Right atrium auricular region (tissue), 2 donors: ENCODE measurements around the gene PLA2G2C. TPM values are rescaled to one million over a fixed set of nuclear protein-coding genes. Genes with fewer than 3 reads are reported as not detected.

Experiments
- DNase-seq: peaks from one replicate; pipeline ENCODE4 v3.0.0-alpha.2; 2019; ENCODE audit warnings: low spot score
- H3K27ac ChIP-seq, 2 donors: fragments of 200-600 bp; sonication (generic); 1 replicate in 1 of 2; 2 replicates in 1 of 2; pipeline ENCODE4 v1.5.1; 2016 to 2019
- H3K27me3 ChIP-seq, 2 donors: fragments of 200-600 bp; sonication (generic); one replicate each; pipeline versions ENCODE4 v1.5.1 to v1.6.0; 2017 to 2019
- H3K36me3 ChIP-seq: fragments of 200-600 bp; sonication (generic); one replicate; pipeline ENCODE4 v1.5.1; 2016
- H3K4me1 ChIP-seq, 2 donors: fragments of 200-600 bp; sonication (generic); one replicate each; pipeline versions ENCODE4 v1.5.1 to v1.6.0; 2017 to 2019
- H3K4me3 ChIP-seq, 2 donors: fragments of 200-600 bp; sonication (generic); 1 replicate in 1 of 2; 2 replicates in 1 of 2; pipeline ENCODE4 v1.5.1; 2017 to 2019; ENCODE audit warnings: mild to moderate bottlenecking in 1 of 2, moderate library complexity in 1 of 2
- H3K9me3 ChIP-seq, 2 donors: fragments of 200-600 bp; sonication (generic); one replicate each; pipeline ENCODE4 v1.5.1; 2019
- total RNA-seq, 2 donors: library from RNA; depleted of rRNA; stranded (reverse); fragments of >200 nt; gene quantifications; one replicate each; pipeline ENCODE4 v1.1.0, GENCODE V29; 2016
- TF ChIP-seq, protein P1 (sequence below), 2 donors: fragments of 200-600 bp; sonication (generic); IDR thresholded peaks; one replicate each; pipeline ENCODE4 v1.5.1; 2019; ENCODE audit warnings: antibody characterized with exemption in 2 of 2

The PLA2G2C gene
- total RNA-seq, 2 donors from 2014 or later = not detected

DNA sequence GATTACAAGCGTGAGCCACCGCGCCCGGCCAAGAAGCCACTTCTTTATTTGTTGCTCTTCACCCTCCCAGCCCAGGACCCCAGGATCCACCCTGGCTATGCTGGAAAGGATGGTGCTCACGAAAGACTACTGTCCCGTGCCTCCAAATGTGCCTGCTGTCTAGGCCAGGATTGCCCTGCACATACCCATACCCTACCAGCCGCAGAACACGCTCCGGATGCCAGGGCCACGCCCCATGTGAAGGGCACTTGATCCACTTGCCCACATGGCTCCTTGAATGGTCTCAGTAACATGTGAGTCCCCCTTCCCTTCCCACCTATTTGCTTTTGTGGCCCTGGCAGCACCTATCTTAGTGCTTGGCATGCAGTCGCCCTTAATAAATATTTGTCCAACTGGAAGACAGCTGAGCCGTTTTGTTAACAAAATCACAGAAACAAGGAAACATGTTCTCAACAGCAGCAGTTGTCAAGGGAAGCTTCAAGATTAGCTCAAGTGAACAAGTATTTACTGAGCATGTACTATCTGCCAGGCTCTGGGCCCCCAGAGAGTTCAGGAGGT lies 14.2 kb downstream of the PLA2G2C start:
- Histone ChIP-seq H3K27ac (no peak overlapping the region), H3K4me3 (no peak overlapping the region), H3K9me3 (no peaks in the 10 kb centered on the region), H3K4me1 (no peaks in the 10 kb centered on the region), H3K27me3 (no peaks in the 10 kb centered on the region), H3K36me3 (no peaks in the 10 kb centered on the region)
- TF ChIP-seq, protein P1, sequence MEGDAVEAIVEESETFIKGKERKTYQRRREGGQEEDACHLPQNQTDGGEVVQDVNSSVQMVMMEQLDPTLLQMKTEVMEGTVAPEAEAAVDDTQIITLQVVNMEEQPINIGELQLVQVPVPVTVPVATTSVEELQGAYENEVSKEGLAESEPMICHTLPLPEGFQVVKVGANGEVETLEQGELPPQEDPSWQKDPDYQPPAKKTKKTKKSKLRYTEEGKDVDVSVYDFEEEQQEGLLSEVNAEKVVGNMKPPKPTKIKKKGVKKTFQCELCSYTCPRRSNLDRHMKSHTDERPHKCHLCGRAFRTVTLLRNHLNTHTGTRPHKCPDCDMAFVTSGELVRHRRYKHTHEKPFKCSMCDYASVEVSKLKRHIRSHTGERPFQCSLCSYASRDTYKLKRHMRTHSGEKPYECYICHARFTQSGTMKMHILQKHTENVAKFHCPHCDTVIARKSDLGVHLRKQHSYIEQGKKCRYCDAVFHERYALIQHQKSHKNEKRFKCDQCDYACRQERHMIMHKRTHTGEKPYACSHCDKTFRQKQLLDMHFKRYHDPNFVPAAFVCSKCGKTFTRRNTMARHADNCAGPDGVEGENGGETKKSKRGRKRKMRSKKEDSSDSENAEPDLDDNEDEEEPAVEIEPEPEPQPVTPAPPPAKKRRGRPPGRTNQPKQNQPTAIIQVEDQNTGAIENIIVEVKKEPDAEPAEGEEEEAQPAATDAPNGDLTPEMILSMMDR (IDR thresholded peaks at IDR 0.05) = no peak
- no peak for DNase-seq

DNA sequence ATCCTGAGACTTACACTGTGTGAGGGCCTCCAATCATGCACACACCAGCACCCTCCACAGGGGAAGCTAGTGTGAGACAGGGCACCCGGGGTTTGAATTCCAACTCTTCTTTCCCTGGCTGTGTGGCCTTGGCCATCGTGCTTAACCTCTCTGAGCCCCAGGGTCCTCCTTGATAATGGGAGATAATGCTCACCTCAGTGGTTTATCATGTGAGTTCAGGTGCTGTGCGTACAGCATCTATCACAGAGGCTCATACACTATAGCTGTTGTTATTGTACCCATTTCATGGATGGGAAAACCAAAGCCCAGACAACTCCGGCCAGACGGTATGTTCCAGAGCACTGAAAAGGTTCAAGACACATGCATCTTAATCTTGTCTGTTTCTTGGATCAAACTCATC lies 16.4 kb downstream of the PLA2G2C start:
- Histone ChIP-seq H3K4me3 (no peak overlapping the region), H3K4me1 (peaks cover 0 to 15% of the 10 kb centered on the region in 2 donors), H3K27me3 (no peaks in the 10 kb centered on the region), H3K36me3 (no peaks in the 10 kb centered on the region), H3K9me3 (no peaks in the 10 kb centered on the region), H3K27ac (no peak overlapping the region)
- no peak for DNase-seq
- TF ChIP-seq, protein P1 (IDR thresholded peaks at IDR 0.05) = no peak

- H3K27me3 ChIP-seq = no peaks in the 10 kb centered on the region
- no peak overlapping the region for H3K4me3 ChIP-seq
- TF ChIP-seq, protein P1 (IDR thresholded peaks at IDR 0.05) = no peak
- H3K4me1 ChIP-seq = peaks cover 0 to 25% of the 10 kb centered on the region in 2 donors
- H3K27ac ChIP-seq = no peak overlapping the region
- no peaks in the 10 kb centered on the region for H3K36me3 ChIP-seq
- no peak for DNase-seq
- H3K9me3 ChIP-seq = no peaks in the 10 kb centered on the region
Observed at GRCh38 chr1:20168564-20169491, 17.5 kb downstream of the PLA2G2C start.

GRCh38 chr1:20167126-20167525 lies 19.2 kb downstream of the PLA2G2C start:
- Histone ChIP-seq H3K27ac (no peak overlapping the region), H3K4me1 (peaks cover 0 to 25% of the 10 kb centered on the region in 2 donors), H3K9me3 (no peaks in the 10 kb centered on the region), H3K27me3 (no peaks in the 10 kb centered on the region), H3K36me3 (no peaks in the 10 kb centered on the region), H3K4me3 (no peak overlapping the region)
- TF ChIP-seq, protein P1 (IDR thresholded peaks at IDR 0.05) = no peak
- DNase-seq = no peak

DNA sequence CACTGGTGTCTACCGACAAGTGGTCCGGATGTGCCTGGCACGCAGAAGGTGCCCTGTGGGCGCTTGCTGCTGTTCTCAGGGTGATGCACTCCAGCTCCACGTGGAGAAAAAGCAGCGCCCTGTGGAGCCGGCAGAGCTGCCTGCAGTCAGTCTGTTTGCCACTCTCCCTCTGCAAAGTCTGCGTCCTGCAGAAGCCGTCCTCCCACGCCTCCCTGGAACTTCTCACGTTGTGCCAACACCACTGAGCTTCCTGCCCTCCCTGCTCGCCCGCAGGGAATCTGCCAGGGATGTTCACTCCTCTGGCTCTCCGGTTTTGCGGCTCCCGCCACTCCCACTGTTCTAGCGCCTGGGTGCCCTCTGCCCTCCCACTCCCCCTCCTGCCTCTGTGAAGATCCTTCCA lies 20.3 kb downstream of the PLA2G2C start:
- no peak overlapping the region for H3K4me3 ChIP-seq
- H3K9me3 ChIP-seq = peaks cover 0 to 5% of the 10 kb centered on the region in 2 donors
- no peak overlapping the region for H3K27ac ChIP-seq
- TF ChIP-seq, protein P1 (IDR thresholded peaks at IDR 0.05) = no peak
- peaks cover 0 to 25% of the 10 kb centered on the region in 2 donors for H3K4me1 ChIP-seq
- no peaks in the 10 kb centered on the region for H3K36me3 ChIP-seq
- H3K27me3 ChIP-seq = no peaks in the 10 kb centered on the region
- DNase-seq = no peak
